Vagina (tissue), 2 donors: ENCODE results near the gene OARD1. TPM values are rescaled to one million over a fixed set of nuclear protein-coding genes. Genes with fewer than 3 reads are reported as not detected.

Experiments used
- DNase-seq, 2 donors: peaks; one replicate each; pipeline ENCODE4 v3.0.0-alpha.2; 2017; ENCODE audit errors: extremely low spot score in 2 of 2
- H3K27ac ChIP-seq: fragments of 200-600 bp; sonication (generic); one replicate; pipeline ENCODE4 v1.5.1; 2019
- H3K27me3 ChIP-seq: fragments of 200-600 bp; sonication (generic); one replicate; pipeline ENCODE4 v1.5.1; 2019
- H3K36me3 ChIP-seq, 2 donors: fragments of 200-600 bp; sonication (generic); one replicate each; pipeline ENCODE4 v1.5.1; 2017 to 2019
- H3K4me1 ChIP-seq: fragments of 200-600 bp; sonication (generic); one replicate; pipeline ENCODE4 v1.5.1; 2019
- H3K4me3 ChIP-seq, 2 donors: fragments of 200-600 bp; sonication (generic); 1 replicate in 1 of 2; 2 replicates in 1 of 2; pipeline ENCODE4 v1.5.1; 2016 to 2019
- H3K9me3 ChIP-seq: fragments of 200-600 bp; sonication (generic); one replicate; pipeline ENCODE4 v1.5.1; 2019
- CTCF ChIP-seq, 3 experiments: fragments of 450-650 bp in 2 of 3; fragments of 200-600 bp in 1 of 3; sonication (generic) in 1 of 3; IDR thresholded peaks; one replicate each; pipeline ENCODE4 v1.5.1; 2017 to 2019; ENCODE audit warnings: antibody characterized with exemption in 3 of 3, mild to moderate bottlenecking in 2 of 3, moderate library complexity in 2 of 3
- POLR2A ChIP-seq, 2 donors: fragments of 450-650 bp; IDR thresholded peaks; one replicate each; pipeline ENCODE4 v1.6.1; 2017; ENCODE audit warnings: antibody characterized with exemption in 2 of 2, mild to moderate bottlenecking in 2 of 2, moderate library complexity in 2 of 2
- POLR2AphosphoS5 ChIP-seq, 2 donors: sonication (generic); formaldehyde crosslinking; IDR thresholded peaks; one replicate each; pipeline ENCODE4 v1.9.0; 2017; ENCODE audit warnings: antibody characterized with exemption in 2 of 2, mild to moderate bottlenecking in 2 of 2, low read depth in 1 of 2; ENCODE audit not compliant: insufficient read depth in 1 of 2
- intact Hi-C: fragments of 100-400 bp; cut with DNase I; formaldehyde crosslinking; loops from one replicate; pipeline ENCODE4 v1.15.1; 2023
- total RNA-seq: library from RNA; depleted of rRNA; stranded (reverse); fragments of >200 nt; gene quantifications from one replicate; pipeline ENCODE4 v1.2.3, GENCODE V29; 2016

The OARD1 gene
- total RNA-seq, 1 donor from 2014 or later: 14.7 TPM

GRCh38 chr6:41090841-41091761 is 18.9 kb upstream of the OARD1 start:
- intact Hi-C loops: no loop called here
- no peaks in the 10 kb centered on the region for H3K4me1 ChIP-seq
- DNase-seq: no peak
- no peaks in the 10 kb centered on the region for H3K9me3 ChIP-seq
- H3K27me3 ChIP-seq: no peaks in the 10 kb centered on the region
- H3K4me3 ChIP-seq: no peak overlapping the region
- H3K36me3 ChIP-seq: peaks cover 8 to 74% of the 10 kb centered on the region in 2 donors
- no peak overlapping the region for H3K27ac ChIP-seq
- TF ChIP-seq CTCF (IDR thresholded peaks at IDR 0.05) (no peak), POLR2AphosphoS5 (IDR thresholded peaks at IDR 0.05; ENCODE audit: insufficient read depth in 1 of 2, low read depth in 1 of 2) (no peak)

GRCh38 chr6:41088451-41088850 is 16.3 kb upstream of the OARD1 start:
- Histone ChIP-seq H3K27me3 (no peaks in the 10 kb centered on the region), H3K4me3 (no peak overlapping the region), H3K27ac (no peak overlapping the region), H3K36me3 (peaks cover 8 to 50% of the 10 kb centered on the region in 2 donors), H3K4me1 (no peaks in the 10 kb centered on the region), H3K9me3 (no peaks in the 10 kb centered on the region)
- intact Hi-C loops: no loop called here
- DNase-seq: no peak
- TF ChIP-seq CTCF (IDR thresholded peaks at IDR 0.05): no peak
- no peak for TF ChIP-seq POLR2AphosphoS5 (IDR thresholded peaks at IDR 0.05; ENCODE audit: insufficient read depth in 1 of 2, low read depth in 1 of 2)
- no peak for TF ChIP-seq POLR2A (IDR thresholded peaks at IDR 0.05)

- intact Hi-C loops: no loop called here
- H3K9me3 ChIP-seq: no peaks in the 10 kb centered on the region
- no peak overlapping the region for H3K4me3 ChIP-seq
- H3K36me3 ChIP-seq: peaks cover 8 to 28% of the 10 kb centered on the region in 2 donors
- DNase-seq: no peak
- no peak overlapping the region for H3K27ac ChIP-seq
- TF ChIP-seq POLR2AphosphoS5 (IDR thresholded peaks at IDR 0.05; ENCODE audit: insufficient read depth in 1 of 2, low read depth in 1 of 2) (no peak), POLR2A (IDR thresholded peaks at IDR 0.05) (no peak), CTCF (IDR thresholded peaks at IDR 0.05) (no peak)
- H3K4me1 ChIP-seq: no peaks in the 10 kb centered on the region
- no peaks in the 10 kb centered on the region for H3K27me3 ChIP-seq
These were observed 13.0 kb upstream of the OARD1 start for GRCh38 chr6:41085182-41085581.

GRCh38 chr6:41083072-41083471 is 10.9 kb upstream of the OARD1 start:
- intact Hi-C loops: no loop called here
- Histone ChIP-seq H3K36me3 (peaks cover 0 to 32% of the 10 kb centered on the region in 2 donors), H3K9me3 (no peaks in the 10 kb centered on the region), H3K4me1 (no peaks in the 10 kb centered on the region), H3K27me3 (no peaks in the 10 kb centered on the region), H3K27ac (no peak overlapping the region), H3K4me3 (no peak overlapping the region)
- DNase-seq: no peak
- no peak for TF ChIP-seq POLR2A (IDR thresholded peaks at IDR 0.05)
- TF ChIP-seq POLR2AphosphoS5 (IDR thresholded peaks at IDR 0.05; ENCODE audit: insufficient read depth in 1 of 2, low read depth in 1 of 2): no peak
- no peak for TF ChIP-seq CTCF (IDR thresholded peaks at IDR 0.05)

- Histone ChIP-seq H3K4me1 (peaks cover 9% of the 10 kb centered on the region), H3K4me3 (no peak overlapping the region), H3K27ac (no peak overlapping the region), H3K36me3 (peaks cover 0 to 24% of the 10 kb centered on the region in 2 donors), H3K27me3 (no peaks in the 10 kb centered on the region), H3K9me3 (no peaks in the 10 kb centered on the region)
- intact Hi-C loops: no loop called here
- no peak for TF ChIP-seq POLR2A (IDR thresholded peaks at IDR 0.05)
- TF ChIP-seq CTCF (IDR thresholded peaks at IDR 0.05): no peak
- TF ChIP-seq POLR2AphosphoS5 (IDR thresholded peaks at IDR 0.05; ENCODE audit: insufficient read depth in 1 of 2, low read depth in 1 of 2): no peak
- no peak for DNase-seq
These were observed 8.5 kb upstream of the OARD1 start for GRCh38 chr6:41080621-41081020.
